RKO (cell line): Measurements from ENCODE around the gene COL15A1.

ENCODE experiments used
- DNase-seq: peaks from one replicate; pipeline ENCODE4 v3.0.0-alpha.2; 2016; ENCODE audit warnings: low spot score

Gene COL15A1

DNA sequence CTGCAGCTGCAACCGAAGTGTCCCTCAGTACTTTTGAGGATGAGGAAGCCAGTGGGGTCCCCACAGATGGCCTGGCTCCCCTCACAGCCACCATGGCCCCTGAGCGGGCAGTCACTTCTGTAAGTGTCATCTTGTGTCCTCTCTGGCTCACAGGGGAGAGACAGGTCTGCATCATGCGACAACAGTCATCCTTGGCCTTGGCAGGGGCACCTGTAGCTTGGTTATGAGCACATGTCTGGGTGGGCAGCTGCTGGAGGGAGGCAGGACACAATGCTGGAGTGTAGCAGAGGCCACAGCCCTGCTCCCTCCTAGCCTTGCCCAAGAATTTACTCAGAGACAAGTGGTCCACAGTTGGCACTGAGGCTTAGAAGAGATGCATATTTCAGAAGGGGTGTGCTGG, 71.7 kb downstream of the COL15A1 start:
- no peak for DNase-seq

DNA sequence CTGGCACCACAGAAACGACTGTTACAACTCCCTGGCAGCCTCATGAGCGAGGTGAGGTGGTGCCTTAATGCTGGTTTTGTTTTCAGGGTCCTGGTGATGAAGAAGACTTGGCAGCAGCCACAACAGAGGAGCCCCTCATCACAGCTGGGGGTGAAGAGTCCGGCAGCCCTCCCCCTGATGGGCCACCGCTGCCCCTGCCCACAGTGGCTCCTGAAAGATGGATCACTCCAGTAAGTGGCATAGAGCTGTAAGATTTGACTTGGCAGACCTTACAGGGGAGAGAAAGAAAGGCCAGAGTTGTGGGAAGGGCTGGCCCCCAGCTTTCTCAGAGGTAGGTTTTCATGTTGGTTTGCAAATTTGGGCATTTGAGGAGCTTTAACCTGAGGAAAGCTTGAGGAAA, 72.2 kb downstream of the COL15A1 start:
- no peak for DNase-seq

DNA sequence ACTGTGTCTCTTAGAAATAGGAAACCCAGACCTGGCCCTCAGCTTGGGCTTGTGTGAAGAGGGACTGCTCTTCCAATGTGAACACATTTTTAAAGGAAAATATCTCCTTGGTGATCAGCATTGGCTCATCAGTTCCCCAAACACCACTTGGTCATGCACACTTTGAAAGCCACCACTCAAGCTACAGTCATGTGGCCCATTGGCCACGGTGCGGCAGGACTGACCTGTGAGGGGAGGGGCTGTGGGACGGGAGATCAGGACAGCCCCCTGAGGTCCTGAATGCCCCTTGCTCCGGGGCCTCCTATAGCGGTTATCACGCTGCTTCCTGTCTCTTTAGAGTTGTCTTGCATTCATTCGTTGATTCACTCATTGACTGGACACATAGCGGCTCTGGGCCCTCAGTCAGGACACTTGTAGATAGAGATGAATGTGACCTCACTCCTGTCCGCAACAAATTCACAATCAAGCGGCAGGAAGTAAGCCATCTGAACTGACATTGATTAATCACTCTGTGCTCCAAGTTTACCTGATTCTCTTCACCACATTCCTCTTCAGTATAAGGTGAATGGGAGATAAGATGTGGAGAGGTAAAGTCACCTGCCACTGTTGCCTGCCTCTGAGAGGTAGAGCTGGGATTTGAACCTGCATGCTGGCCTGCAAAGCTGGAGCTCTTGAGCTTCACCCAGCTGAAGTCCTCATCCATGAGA, 73.1 kb downstream of the COL15A1 start:
- no peak for DNase-seq

DNA sequence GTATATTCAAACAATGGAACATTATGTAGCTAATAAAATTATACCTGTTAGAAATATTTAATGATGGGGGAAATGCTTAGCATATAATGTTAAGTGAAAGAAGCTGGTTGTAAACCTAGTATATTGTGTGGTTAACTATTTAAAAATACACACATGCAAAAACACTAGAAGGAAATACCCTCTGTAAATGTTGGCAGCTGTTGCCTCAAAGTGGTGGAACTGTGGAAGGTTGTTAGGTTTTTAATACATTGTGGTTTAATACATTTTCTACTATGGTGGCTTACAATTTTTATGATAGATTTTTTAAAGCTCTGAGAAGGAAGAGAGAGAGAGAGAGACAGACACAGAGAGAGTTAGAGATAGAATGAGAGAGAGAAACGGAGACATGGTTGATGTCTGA, 74.9 kb downstream of the COL15A1 start:
- no peak for DNase-seq

DNA sequence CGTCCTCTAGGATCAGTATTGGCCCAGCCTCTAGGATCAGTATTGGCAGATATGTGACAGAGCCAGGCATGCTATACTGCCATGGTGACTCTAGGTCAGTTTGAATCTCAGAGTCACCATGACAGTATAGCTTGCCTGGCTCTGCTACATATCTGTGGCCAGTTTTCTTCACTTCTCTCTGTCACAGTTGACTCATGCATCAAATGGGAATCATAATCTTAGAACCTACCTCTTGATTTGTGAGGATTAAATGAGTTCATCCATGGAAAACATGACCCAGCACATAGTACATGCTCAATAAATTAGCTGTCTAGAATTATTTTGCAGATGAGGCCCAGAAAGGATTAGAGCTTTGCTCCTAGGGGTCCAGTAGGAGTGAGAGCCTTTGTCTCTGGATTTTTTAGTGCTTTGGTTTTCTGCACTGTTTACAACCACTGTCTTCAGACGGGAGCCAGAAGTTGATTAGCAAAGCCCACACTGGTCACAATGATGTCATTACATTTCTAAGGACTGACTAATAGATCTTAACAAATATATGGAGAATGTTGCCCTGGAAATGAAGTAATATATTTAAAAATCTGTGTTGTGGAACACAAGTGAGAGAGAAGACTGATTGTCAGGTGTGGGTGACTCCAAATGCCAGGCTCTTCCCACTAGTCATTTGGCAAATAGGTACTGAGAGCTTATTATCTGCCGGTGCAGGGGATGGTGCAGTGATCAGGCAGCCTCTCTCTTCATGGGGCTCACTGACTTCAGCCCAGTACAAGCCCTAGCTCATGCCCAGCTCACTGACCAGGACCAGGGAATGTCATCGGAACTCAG, 76.0 kb downstream of the COL15A1 start:
- DNase-seq = peak; percentile 85

DNA sequence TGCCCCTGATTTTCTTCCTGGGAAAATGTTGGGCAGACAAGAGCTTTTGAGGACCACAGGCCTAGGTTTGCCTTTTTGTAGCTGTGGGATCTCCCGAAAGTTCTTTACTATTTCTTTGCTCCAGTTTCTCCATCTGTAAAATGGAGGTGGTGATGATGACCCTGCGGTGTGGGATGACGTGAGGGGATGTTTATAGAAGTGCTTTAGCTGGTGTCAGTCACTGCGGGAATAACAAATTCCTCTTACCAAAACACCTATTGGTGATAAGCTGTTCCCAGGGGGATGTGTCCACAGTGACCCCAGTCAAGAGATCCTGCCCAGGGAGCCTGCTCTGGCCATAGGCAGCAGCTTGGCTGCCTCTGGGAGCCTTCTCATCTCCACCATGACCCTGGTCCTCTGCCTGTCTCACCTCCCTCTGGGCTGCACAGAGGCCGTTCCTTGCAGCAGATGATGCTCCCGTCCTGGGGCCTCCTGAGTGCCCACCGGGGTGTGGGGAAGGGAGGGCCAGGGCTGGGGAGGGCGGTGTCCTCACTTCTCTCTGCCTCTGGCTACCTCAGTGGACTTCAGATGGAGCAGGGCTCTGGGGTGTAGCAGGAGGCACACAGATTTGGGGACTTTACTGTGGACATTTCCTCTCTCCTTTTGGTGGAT, 77.2 kb downstream of the COL15A1 start:
- no peak for DNase-seq

DNA sequence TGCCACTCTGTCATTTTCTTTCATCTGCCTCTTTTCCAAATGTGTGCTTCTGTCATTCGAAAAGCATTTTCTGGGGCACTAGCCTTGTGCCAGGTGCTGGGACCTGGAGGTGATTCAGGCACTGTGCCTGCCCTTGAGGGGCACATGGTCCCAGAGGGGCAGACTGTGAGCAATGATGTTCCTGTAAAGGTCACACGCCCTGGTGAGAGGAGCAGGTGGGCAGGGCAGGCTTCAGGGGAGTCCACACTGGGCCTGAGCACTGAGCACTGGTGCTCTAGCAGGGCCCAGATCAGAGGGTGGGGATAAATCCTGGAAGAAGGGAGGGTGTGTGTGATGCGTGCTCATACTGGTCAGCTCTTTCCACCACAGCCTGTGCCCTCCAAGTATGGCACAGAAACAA, 77.8 kb downstream of the COL15A1 start:
- DNase-seq = no peak

DNA sequence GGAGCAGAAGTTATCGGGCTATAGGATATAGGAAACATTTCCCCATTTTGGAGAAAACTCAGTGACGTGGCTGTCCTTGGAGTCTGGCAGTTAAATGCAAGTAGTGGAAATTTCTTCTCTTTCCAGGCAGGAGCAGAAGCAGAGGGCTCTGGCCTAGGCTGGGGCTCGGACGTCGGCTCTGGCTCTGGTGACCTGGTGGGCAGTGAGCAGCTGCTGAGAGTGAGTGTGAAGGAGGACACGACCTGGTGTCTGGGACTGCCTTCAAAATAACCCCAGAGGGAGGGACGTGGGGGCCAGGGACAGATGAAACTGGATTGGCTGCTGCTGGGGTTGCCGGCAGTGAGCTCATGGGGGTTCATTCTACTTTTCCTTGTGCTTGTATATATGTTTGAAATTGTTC, 79.5 kb downstream of the COL15A1 start:
- DNase-seq = no peak

DNA sequence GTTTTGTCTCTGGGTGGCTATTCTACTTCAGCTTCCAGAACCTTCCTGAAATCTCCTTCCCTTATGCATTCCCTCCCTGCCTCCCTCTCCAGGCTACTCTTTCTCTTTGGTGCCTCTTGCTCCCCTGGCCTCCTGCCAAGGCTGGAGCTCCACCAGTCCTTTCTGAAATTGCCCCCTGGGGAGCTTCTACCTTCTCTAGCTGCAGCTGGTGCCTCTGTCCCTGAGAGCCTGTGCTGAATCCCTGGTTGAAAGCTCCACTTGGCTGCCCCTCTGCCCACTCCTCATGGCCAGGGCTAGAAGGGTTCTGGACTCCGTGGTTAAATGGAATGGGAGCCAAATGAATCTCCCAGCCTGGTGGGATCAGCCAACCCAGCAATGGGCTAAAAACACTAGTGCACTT, 80.1 kb downstream of the COL15A1 start:
- DNase-seq = no peak

DNA sequence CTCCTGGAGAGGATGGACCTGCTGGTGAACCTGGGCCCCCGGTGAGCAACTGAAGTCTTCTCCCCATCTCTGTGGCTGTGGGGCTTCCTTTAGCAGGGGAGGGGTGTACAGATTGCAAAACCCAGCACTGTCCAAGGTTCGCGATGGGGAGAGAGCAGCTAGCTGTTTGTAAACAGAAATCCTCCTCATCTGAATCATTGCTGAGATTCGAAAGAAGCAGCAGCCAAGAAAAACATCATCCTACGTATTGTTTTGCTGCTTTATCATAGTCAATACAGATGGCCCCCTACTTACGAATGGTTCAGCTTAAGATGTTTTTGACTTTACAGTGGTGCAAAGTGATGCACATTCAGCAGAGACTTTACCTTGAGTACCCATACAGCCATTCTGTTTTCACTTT, 81.3 kb downstream of the COL15A1 start:
- no peak for DNase-seq

DNA sequence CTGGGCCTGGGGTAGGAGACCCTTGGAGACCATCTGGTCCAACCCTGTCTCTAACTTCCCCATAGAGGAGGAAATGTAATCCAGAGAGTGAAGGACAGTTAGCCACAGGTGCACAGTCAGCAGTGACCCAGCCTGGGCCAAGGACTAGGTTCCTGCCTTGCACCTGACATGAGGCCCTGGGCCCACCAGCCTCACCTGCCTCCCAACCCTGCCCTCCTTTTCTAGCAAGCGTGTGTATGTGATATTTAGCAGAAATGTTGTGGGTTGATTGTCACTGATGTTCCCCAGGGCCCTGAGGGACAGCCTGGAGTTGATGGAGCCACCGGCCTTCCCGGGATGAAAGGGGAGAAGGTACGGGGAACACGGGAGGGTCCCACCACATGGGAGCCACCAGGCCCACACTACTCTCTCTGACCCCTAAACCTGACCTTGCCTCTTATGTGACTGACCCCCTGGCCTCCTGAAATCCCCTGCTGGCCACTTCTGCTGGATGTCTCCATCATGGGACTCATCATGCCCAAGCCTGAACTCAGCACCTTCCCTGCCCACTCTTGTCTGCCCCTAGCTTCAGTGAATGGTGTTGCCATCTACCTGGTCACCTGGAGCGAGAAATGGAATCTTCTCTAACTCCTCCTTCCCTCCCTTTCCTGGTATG, 82.0 kb downstream of the COL15A1 start:
- DNase-seq = no peak

DNA sequence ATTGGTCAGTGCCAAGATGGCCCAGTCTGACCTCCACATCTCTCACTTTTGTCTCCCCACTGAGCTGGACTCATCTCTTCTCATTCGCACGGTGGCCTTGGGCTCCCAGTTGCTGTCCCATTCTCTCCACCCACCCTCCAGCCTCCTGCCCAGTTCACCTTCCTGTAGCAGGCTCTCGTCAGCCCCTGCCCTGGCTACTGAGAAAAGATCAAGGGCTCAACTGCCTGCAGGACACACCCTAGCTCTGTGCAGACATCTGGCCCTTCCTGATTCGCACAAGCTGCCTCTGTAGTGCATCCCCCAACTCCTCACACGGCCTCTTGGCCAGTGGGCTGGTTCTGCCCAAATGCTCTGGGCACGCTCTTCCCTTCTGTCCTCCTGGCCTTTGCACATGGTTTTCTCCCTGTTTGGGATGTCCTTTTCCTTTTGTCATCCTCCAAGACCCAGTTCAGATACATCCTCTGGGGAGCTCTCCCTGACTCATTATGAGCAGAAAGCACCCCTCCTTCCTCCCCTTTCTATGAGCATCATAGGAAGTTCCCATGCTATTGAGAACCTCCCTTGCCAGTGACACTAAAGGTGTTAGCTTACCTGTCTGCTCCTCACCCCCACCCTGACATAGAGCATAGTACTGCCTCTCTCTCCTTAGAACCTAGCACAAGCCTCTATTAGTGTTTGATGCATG, 82.7 kb downstream of the COL15A1 start:
- no peak for DNase-seq

DNA sequence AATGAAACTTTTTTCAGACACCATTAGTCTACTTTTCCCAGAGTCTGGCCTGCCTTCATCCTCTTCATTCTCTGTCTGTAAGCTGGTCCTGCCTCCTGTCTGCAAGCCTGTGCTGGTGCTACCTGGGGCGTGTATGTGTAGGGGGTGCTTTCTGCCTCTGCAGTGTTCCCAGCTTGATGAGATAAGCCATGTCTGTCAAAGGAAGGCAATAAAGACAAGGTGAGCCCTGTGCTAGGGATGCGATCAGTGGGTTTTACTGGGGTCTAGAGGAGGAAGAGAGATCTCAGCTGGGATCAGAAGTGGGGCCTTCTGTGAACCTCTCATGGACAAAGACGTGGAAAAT, 83.2 kb downstream of the COL15A1 start:
- DNase-seq = no peak

DNA sequence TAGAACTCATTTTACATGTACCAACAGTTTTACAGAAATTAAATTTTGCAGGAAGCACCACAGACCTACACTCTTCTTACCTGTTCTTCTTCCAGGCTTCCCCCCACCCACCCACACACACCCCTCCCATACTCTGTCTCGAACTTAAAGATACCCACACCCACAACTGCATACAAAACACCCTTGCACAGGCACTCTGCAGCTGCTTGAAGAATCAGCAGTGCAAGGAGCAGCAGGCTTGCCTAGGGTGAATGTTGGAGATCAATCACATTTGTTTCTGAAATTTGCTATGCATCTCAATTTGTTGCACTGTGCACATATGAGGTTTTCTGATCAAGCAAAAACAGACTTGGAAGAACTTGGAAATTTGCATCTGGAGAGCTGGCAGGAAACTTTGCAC, 83.7 kb downstream of the COL15A1 start:
- DNase-seq = no peak

DNA sequence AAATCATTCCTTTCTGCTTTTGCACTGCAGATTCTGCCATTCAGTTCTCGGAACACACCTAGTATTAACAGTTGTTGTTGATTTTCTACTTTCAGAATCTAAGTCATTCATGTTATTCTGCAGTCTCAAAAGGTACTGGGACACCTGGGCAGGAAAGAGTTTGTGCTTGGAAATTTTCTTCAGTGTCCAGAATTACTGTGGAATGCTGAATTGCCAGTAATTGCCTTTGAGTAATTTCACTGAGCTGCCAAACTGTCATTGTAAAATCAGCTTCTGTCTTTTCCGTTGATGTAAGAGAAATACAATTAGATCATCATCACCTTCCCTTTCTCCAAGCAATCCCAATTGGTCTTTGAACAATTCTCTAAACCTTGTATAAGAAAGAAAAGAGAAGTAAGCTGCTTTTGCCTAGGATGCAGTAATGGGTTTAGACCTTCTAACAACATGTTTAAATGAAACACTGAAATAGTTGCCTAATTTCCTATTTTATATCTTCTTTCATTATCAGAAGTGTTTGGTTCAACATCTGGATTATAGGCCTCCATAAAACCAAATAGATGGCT, 85.5 kb downstream of the COL15A1 start:
- DNase-seq = no peak

DNA sequence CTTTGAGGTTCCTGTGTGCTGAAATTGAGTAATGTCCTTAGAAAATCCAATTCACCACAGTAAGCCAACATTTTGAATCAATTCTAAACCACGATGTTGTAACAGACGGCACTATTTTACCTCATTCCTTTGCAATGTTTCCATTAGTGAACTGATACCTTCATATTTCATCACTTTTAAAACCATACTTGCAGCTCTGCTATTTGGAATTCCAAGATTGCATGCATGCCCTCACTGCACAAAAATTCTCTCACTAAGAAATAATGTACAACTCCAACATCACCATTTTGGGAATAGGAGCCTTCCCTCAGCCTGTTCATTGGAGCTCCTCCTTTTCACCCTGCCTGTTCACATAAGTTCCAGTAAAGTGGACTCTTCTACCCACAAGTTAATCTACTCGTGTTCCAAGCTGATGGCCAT, 86.4 kb downstream of the COL15A1 start:
- no peak for DNase-seq

DNA sequence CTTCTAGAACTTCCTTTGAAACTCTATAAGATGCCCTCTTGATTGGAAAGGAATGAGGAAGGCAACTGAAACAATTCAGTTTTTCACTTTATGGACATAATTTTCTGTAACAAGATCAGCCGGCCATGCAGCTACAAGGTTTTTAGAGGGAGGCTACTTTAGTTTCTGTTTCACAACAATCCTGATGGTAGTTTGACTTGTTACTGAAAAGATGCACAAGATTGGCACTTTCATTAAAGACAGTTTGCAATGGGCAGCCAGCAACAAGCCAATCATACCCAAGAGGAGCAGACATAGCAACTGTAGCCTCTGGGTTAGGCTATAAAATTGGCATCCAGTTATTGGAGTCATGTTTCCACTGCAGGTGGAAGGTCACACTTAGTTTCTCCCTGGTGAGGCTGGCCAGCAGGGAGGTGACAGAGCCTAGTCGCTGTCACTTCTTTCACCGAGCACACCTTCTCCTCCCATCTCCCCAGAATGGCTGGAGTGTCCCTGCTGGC, 87.0 kb downstream of the COL15A1 start:
- no peak for DNase-seq

DNA sequence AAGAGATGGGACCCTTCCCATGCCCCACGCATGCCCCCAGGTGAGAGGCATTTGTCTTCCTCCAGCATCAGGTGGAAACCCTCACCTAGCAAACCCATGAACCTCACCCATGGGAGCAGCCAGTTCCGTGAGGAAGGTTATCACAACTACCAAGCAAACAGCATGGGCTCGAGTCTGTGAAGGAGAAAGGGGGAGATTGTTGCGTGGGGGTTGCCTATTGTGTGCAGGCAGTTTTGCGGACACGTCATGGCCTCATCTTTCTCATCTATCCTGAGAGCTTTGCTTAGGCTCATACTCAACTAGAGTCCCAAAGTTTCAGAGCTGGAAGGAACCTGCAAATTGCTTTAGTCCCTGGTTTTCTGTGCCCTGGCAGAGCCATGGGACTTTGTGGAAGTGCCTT, 87.6 kb downstream of the COL15A1 start:
- DNase-seq = no peak

DNA sequence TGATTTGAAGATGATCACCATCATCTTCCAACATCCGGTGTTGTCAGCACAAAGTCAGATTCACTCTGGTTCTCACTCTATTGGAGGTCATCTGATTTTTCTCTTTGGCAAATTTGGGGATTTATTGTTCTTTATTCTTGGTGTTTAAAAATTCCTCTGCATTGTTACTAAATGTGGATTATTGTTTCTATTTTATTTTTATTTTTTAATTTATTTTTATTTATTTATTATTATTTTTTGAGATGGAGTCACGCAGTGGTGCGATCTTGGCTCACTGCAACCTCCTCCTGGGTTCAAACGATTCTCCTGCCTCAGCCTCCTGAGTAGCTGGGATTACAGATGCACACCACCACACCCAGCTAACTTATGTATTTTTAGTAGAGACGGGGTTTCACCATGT, 88.3 kb downstream of the COL15A1 start:
- DNase-seq = no peak

DNA sequence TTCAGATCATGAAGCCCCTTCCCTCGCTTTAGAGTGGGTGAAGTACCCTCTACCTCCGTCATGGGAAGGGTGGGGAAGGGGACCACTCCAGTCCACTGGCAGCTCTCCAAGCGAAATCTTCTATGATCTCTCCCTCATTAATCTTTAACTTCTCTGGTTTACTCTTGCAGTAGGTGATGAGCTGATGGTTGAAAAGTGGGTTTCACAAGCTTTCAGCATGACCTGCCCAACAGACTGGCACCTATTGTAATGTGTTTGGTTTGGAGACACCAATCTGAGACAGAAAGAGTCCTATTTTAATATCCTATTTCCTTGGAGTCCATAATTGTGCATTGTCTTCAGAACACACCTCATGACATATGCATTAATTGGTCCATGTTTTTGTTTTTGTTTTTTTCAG, 90.4 kb downstream of the COL15A1 start:
- DNase-seq = no peak

DNA sequence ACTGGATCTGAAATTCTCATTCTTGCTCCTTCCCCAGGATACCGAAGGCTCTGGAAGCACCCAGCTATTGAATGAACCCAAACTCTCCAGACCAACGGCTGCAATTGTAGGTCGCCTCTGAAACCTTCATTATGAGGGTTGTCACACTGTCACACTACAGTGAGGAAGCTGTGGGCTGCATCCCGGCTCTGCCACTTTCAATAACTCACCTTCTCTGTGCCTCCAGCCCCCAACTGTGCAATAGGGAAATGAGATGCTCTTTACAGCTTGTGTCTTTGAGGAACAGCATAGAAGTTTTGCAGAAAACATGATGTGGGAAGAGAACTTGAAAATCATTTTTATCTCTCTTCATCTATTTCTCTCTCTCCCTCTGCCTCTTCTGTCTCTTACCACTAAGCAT, 91.6 kb downstream of the COL15A1 start:
- DNase-seq = no peak
